WI38 (cell line): Measurements from ENCODE around the gene ACTL8.

ENCODE experiments used
- H3K4me3 ChIP-seq: 2 replicates; pipeline ENCODE4 v1.5.1; 2011; ENCODE audit warnings: low read depth, mild to moderate bottlenecking, control low read depth, low read length
- TF ChIP-seq, protein P1 (sequence below): IDR thresholded peaks from 2 replicates; pipeline ENCODE4 v1.5.1; 2012; ENCODE audit warnings: low read depth, mild to moderate bottlenecking, control low read depth, low read length

ACTL8 gene

DNA sequence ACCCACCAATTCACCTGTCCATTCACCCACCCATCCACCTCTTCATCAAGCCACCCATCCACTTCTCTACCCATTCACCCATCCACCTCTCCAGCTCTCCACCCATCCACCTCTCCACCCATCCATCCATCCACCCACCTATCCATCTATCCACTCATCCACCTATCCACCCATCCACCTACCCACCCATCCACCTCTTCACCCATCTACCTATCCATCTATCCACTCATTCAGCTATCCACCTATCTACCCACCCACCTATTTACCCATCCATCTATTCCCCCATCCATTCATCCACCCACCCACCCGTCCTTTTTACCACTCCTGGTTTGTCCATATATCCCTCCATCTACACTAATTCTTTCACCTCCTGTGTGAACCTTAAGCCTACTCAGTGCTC lies 105.7 kb downstream of the ACTL8 start:
- TF ChIP-seq, protein P1, sequence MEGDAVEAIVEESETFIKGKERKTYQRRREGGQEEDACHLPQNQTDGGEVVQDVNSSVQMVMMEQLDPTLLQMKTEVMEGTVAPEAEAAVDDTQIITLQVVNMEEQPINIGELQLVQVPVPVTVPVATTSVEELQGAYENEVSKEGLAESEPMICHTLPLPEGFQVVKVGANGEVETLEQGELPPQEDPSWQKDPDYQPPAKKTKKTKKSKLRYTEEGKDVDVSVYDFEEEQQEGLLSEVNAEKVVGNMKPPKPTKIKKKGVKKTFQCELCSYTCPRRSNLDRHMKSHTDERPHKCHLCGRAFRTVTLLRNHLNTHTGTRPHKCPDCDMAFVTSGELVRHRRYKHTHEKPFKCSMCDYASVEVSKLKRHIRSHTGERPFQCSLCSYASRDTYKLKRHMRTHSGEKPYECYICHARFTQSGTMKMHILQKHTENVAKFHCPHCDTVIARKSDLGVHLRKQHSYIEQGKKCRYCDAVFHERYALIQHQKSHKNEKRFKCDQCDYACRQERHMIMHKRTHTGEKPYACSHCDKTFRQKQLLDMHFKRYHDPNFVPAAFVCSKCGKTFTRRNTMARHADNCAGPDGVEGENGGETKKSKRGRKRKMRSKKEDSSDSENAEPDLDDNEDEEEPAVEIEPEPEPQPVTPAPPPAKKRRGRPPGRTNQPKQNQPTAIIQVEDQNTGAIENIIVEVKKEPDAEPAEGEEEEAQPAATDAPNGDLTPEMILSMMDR: no peak

GRCh38 chr1:17861685-17862084 lies 106.6 kb downstream of the ACTL8 start:
- TF ChIP-seq, protein P1: no peak
- H3K4me3 ChIP-seq: no peak overlapping the region

More for the DNA sequence above, 105.7 kb downstream of the ACTL8 start:
- no peak overlapping the region for H3K4me3 ChIP-seq

DNA sequence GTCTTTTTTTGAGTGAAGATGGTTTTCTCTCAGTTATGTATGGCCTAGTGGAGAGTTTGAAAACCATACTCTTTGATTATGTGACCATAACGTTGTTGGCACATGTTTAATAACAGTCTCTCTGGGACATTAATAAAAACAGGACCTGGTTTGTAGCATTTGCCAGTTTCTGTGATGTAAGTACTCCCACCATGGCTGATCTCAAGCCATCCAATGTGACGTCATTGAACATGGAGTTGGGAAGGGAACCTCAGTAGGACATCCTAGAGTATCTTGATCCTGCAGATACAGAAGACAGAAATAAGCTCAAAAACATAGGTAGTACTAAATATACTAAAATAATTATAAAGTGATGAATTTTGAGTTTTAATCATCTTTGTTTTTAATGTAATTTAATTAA lies 107.0 kb downstream of the ACTL8 start:
- H3K4me3 ChIP-seq: no peak overlapping the region
- TF ChIP-seq, protein P1: no peak

GRCh38 chr1:17865912-17866739 lies 111.0 kb downstream of the ACTL8 start:
- TF ChIP-seq, protein P1: no peak
- peak overlapping the region; percentile 22; the same call in 1 of the 2 replicates for H3K4me3 ChIP-seq

- TF ChIP-seq, protein P1: no peak
- H3K4me3 ChIP-seq: no peak overlapping the region
Measured at GRCh38 chr1:17866740-17867029, 111.6 kb downstream of the ACTL8 start.

DNA sequence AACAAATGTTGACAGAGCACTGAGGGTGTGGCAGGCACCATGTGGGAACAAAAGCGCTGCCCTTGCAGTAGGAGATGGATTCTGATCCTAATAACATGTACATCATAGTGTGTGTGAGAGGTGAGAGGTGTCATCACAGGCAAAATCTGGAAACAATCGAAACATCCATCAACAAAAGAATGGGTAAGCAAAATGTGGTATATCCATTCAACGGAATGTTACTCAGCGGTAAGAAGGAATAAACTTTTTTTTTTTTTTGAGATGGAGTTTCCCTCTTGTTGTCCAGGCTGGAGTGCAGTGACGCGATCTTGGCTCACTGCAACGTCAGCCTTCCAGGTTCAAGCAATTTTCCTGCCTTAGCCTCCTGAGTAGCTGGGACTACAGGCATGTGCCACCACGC lies 112.3 kb downstream of the ACTL8 start:
- TF ChIP-seq, protein P1: no peak
- no peak overlapping the region for H3K4me3 ChIP-seq

DNA sequence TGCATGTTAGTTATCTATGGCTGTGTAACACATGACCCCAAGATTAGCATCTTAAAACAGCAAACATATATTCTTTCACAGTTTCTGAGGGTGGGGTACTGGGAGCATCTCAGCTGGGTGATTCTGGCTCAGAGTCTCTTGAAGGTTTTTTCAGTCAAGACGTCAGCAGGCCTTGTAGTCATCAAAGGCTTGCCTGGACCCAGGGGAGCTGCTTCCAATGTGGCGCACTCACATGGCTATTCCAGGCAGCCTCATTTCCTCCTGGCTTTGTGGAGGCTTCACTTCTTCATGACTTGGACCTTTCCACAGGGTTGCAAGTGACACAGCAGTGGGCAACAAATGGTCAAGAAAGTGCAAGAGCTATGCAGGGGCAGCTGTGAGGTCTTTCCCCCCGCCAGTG lies 114.7 kb downstream of the ACTL8 start:
- H3K4me3 ChIP-seq: no peak overlapping the region
- TF ChIP-seq, protein P1: no peak
